ENCODE results near the gene RIC1. TPM values are rescaled to one million over a fixed set of nuclear protein-coding genes. Genes with fewer than 3 reads are reported as not detected.
"Not testable (repeated sequence)": the region's sequence is repeated elsewhere in the genome, so short reads cannot be mapped to it uniquely, and the experiment has no call there.

The RIC1 gene
- total RNA-seq, 2 experiments from 2014 or later: 24.7 to 26.3 TPM

DNA sequence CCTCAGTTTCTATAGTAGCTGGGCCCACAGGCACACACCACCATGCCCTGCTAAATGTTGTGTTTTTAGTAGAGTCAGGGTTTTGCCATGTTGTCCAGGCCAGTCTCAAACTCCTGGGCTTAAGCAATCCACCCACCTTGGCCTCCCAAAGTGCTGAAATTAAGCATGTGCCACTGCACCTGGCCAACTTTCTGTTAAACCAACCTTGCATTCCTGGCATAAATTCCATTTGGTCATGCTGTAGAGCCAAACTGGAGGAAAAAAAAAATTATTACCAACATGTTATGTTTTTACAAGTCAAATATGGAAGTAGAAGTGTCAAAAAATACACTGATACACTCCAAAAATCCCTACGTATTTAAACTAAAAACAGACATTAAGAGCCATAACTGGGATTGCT is 149.9 kb downstream of the RIC1 start:
- Histone ChIP-seq H3K4me1 (ENCODE audit: insufficient read depth, low read length) (no peaks in the 10 kb centered on the region), H3K27ac (ENCODE audit: low read depth in 1 of 2, low read length in 2 of 2) (no peak overlapping the region), H3K36me3 (ENCODE audit: insufficient read depth, low read length) (peaks cover 77% of the 10 kb centered on the region), H3K9me3 (ENCODE audit: control insufficient read depth in 1 of 2, insufficient read depth in 1 of 2, low read length in 2 of 2) (peaks cover 13 to 17% of the 10 kb centered on the region in 2 experiments), H3K4me3 (ENCODE audit: low read length) (no peak overlapping the region), H3K27me3 (ENCODE audit: control insufficient read depth in 1 of 2, insufficient read depth in 2 of 2, low read length in 2 of 2) (no peaks in the 10 kb centered on the region)
- intact Hi-C loops (cut with DNase I, micrococcal nuclease): no loop called here
- peaks cover 12% of the 10 kb centered on the region for H3K9me3 Mint-ChIP-seq
- TF ChIP-seq, protein P1, sequence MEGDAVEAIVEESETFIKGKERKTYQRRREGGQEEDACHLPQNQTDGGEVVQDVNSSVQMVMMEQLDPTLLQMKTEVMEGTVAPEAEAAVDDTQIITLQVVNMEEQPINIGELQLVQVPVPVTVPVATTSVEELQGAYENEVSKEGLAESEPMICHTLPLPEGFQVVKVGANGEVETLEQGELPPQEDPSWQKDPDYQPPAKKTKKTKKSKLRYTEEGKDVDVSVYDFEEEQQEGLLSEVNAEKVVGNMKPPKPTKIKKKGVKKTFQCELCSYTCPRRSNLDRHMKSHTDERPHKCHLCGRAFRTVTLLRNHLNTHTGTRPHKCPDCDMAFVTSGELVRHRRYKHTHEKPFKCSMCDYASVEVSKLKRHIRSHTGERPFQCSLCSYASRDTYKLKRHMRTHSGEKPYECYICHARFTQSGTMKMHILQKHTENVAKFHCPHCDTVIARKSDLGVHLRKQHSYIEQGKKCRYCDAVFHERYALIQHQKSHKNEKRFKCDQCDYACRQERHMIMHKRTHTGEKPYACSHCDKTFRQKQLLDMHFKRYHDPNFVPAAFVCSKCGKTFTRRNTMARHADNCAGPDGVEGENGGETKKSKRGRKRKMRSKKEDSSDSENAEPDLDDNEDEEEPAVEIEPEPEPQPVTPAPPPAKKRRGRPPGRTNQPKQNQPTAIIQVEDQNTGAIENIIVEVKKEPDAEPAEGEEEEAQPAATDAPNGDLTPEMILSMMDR (IDR thresholded peaks at IDR 0.05): no peak
- POLR2A ChIA-PET: no interaction called here
- no peak overlapping the region for H3K27ac Mint-ChIP-seq
- no peak overlapping the region for H3K4me3 Mint-ChIP-seq
- CTCF ChIA-PET: interaction anchor here (1.0 kb wide), 1 partner anchor 178 kb away, joined by 3 read pairs; no protein-coding TSS in a partner anchor
- H3K4me1 Mint-ChIP-seq (ENCODE audit: low read depth): peaks cover 6% of the 10 kb centered on the region
- no peaks in the 10 kb centered on the region for H3K27me3 Mint-ChIP-seq
- peaks cover 97% of the 10 kb centered on the region for H3K36me3 Mint-ChIP-seq (ENCODE audit: low read depth)
- ATAC-seq (ENCODE audit: poor library complexity): no peak
- no peak for DNase-seq

DNA sequence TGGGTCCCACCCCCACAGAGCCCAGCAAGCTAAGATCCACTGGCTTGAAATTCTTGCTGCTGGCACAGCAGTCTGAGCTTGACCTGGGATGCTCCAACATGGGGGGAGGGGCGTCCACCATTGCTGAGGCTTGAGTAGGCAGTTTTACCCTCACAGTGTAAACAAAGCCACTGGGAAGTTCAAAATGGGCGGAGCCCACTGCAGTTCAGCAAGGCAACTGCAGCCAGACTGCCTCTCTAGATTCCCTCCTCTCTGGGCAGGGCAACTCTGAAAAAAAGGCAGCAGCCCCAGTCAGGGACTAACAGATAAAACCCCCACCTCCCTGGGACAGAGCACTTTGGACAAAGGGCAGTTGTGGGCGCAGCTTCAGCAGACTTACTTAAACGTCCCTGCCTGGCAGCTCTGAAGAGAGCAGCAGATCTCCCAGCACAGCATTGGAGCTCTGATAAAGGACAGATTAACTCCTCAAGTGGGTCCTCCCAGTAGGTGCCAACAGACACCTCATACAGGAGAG is 150.9 kb downstream of the RIC1 start:
- Histone ChIP-seq H3K36me3 (ENCODE audit: insufficient read depth, low read length) (peaks cover 68% of the 10 kb centered on the region), H3K9me3 (ENCODE audit: control insufficient read depth in 1 of 2, insufficient read depth in 1 of 2, low read length in 2 of 2) (peaks cover 13 to 17% of the 10 kb centered on the region in 2 experiments)
- H3K4me3 Mint-ChIP-seq; H3K4me1 Mint-ChIP-seq (ENCODE audit: low read depth); H3K4me1 ChIP-seq (ENCODE audit: insufficient read depth, low read length); H3K27me3 Mint-ChIP-seq; H3K27ac Mint-ChIP-seq; H3K4me3 ChIP-seq (ENCODE audit: low read length); ATAC-seq (ENCODE audit: poor library complexity); POLR2A ChIA-PET; intact Hi-C loops (cut with DNase I, micrococcal nuclease); H3K27me3 ChIP-seq (ENCODE audit: control insufficient read depth in 1 of 2, insufficient read depth in 2 of 2, low read length in 2 of 2); DNase-seq; H3K27ac ChIP-seq (ENCODE audit: low read depth in 1 of 2, low read length in 2 of 2): not testable (repeated sequence)
- peaks cover 97% of the 10 kb centered on the region for H3K36me3 Mint-ChIP-seq (ENCODE audit: low read depth)
- CTCF ChIA-PET: interaction anchor here (0.9 kb wide), 1 partner anchor 54 kb away, joined by 3 read pairs; no protein-coding TSS in a partner anchor
- H3K9me3 Mint-ChIP-seq: peaks cover 12% of the 10 kb centered on the region

DNA sequence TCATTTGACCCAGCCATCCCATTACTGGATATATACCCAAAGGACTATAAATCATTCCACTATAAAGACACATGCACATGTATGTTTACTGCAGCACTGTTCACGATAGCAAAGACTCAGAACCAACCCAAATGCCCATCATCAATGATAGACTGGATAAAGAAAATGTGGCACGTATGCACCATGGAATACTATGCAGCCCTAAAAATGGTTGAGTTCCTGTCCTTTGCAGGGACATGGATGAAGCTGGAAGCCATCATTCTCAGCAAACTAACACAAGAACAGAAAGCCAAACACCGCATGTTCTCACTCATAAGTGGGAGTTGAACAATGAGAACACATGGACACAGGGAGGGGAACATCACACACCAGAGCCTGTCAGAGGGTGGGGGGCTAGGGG is 154.5 kb downstream of the RIC1 start:
- H3K27ac ChIP-seq (ENCODE audit: low read depth in 1 of 2, low read length in 2 of 2); CTCF ChIA-PET; H3K4me1 Mint-ChIP-seq (ENCODE audit: low read depth); H3K4me1 ChIP-seq (ENCODE audit: insufficient read depth, low read length); intact Hi-C loops (cut with DNase I, micrococcal nuclease); DNase-seq; H3K27me3 ChIP-seq (ENCODE audit: control insufficient read depth in 1 of 2, insufficient read depth in 2 of 2, low read length in 2 of 2); POLR2A ChIA-PET; H3K4me3 ChIP-seq (ENCODE audit: low read length); H3K4me3 Mint-ChIP-seq; H3K27me3 Mint-ChIP-seq; ATAC-seq (ENCODE audit: poor library complexity): not testable (repeated sequence)
- peaks cover 99% of the 10 kb centered on the region for H3K36me3 Mint-ChIP-seq (ENCODE audit: low read depth)
- peak overlapping the region; percentile 37 for H3K27ac Mint-ChIP-seq
- peaks cover 6 to 17% of the 10 kb centered on the region in 2 experiments for H3K9me3 ChIP-seq (ENCODE audit: control insufficient read depth in 1 of 2, insufficient read depth in 1 of 2, low read length in 2 of 2)
- peaks cover 12% of the 10 kb centered on the region for H3K9me3 Mint-ChIP-seq
- peaks cover 54% of the 10 kb centered on the region for H3K36me3 ChIP-seq (ENCODE audit: insufficient read depth, low read length)

DNA sequence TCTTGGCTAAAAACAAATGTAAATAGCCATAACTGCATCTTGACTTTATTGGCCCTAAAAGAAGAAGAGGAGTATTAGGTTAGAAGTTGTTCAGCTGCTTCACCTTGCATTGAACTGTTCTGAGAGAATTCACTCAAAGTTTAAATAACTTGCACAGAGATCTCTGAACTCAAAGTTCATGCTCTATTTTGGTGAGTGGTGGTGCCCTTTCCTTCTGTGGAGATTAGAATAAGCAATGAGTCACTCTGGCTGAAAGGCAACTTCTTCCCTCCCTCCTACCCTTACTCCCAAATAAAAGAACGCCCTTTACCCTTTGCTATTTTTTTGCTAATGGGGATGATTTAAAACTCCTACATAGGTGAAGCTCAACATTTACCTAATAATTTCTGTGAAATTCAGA is 155.1 kb downstream of the RIC1 start:
- H3K27me3 Mint-ChIP-seq: no peaks in the 10 kb centered on the region
- H3K27ac ChIP-seq (ENCODE audit: low read depth in 1 of 2, low read length in 2 of 2): no peak overlapping the region
- H3K27ac Mint-ChIP-seq: no peak overlapping the region
- H3K9me3 ChIP-seq (ENCODE audit: control insufficient read depth in 1 of 2, insufficient read depth in 1 of 2, low read length in 2 of 2): peaks cover under 1 to 12% of the 10 kb centered on the region in 2 experiments
- ChIA-PET CTCF (no interaction called here), POLR2A (no interaction called here)
- peaks cover 12% of the 10 kb centered on the region for H3K4me1 Mint-ChIP-seq (ENCODE audit: low read depth)
- no peak overlapping the region for H3K4me3 Mint-ChIP-seq
- H3K36me3 ChIP-seq (ENCODE audit: insufficient read depth, low read length): peaks cover 49% of the 10 kb centered on the region
- ATAC-seq (ENCODE audit: poor library complexity) (no peak), DNase-seq (no peak)
- no peaks in the 10 kb centered on the region for H3K27me3 ChIP-seq (ENCODE audit: control insufficient read depth in 1 of 2, insufficient read depth in 2 of 2, low read length in 2 of 2)
- intact Hi-C loops (cut with DNase I, micrococcal nuclease): no loop called here
- H3K4me3 ChIP-seq (ENCODE audit: low read length): no peak overlapping the region
- H3K4me1 ChIP-seq (ENCODE audit: insufficient read depth, low read length): no peaks in the 10 kb centered on the region
- H3K36me3 Mint-ChIP-seq (ENCODE audit: low read depth): peaks cover 99% of the 10 kb centered on the region
- TF ChIP-seq, protein P1 (IDR thresholded peaks at IDR 0.05): no peak
- peaks cover 12% of the 10 kb centered on the region for H3K9me3 Mint-ChIP-seq
